Keratinocyte (primary cell): ENCODE measurements around the gene HK2.

Experiments
- EZH2 ChIP-seq: IDR thresholded peaks from one replicate; pipeline ENCODE4 v1.6.1; 2012; ENCODE audit warnings: inconsistent platforms, mild to moderate bottlenecking, low read length, moderate library complexity
- TF ChIP-seq, protein P1 (sequence below), 3 experiments: IDR thresholded peaks in 1 of 3; conservative IDR thresholded peaks in 1 of 3; optimal IDR thresholded peaks in 1 of 3; 2 replicates in 2 of 3; 3 replicates in 1 of 3; pipeline versions ENCODE3 to v1.5.1; 2011; ENCODE audit warnings: low read length in 3 of 3, mild to moderate bottlenecking in 3 of 3, moderate library complexity in 2 of 3, control low read depth in 1 of 3, inconsistent platforms in 1 of 3; ENCODE audit not compliant: insufficient read depth in 2 of 3; ENCODE audit errors: extremely low read depth in 1 of 3

- TF ChIP-seq, protein P1, sequence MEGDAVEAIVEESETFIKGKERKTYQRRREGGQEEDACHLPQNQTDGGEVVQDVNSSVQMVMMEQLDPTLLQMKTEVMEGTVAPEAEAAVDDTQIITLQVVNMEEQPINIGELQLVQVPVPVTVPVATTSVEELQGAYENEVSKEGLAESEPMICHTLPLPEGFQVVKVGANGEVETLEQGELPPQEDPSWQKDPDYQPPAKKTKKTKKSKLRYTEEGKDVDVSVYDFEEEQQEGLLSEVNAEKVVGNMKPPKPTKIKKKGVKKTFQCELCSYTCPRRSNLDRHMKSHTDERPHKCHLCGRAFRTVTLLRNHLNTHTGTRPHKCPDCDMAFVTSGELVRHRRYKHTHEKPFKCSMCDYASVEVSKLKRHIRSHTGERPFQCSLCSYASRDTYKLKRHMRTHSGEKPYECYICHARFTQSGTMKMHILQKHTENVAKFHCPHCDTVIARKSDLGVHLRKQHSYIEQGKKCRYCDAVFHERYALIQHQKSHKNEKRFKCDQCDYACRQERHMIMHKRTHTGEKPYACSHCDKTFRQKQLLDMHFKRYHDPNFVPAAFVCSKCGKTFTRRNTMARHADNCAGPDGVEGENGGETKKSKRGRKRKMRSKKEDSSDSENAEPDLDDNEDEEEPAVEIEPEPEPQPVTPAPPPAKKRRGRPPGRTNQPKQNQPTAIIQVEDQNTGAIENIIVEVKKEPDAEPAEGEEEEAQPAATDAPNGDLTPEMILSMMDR (optimal IDR thresholded peaks at IDR 0.05 in 1 of 3, IDR thresholded peaks at IDR 0.05 in 1 of 3, conservative IDR thresholded peaks at IDR 0.05 in 1 of 3; ENCODE audit: extremely low read depth in 1 of 3, insufficient read depth in 2 of 3, low read length in 3 of 3), result no peak
- TF ChIP-seq EZH2, result no peak
These were observed 22.2 kb downstream of the HK2 start for GRCh38 chr2:74856004-74856578.
